ENCODE results near the gene SMAD6. TPM values are rescaled to one million over a fixed set of nuclear protein-coding genes. Genes with fewer than 3 reads are reported as not detected.

SMAD6 gene
- total and polyA plus RNA-seq, 12 donors, result 1.9 to 31.9 (median 7.4) TPM

DNA sequence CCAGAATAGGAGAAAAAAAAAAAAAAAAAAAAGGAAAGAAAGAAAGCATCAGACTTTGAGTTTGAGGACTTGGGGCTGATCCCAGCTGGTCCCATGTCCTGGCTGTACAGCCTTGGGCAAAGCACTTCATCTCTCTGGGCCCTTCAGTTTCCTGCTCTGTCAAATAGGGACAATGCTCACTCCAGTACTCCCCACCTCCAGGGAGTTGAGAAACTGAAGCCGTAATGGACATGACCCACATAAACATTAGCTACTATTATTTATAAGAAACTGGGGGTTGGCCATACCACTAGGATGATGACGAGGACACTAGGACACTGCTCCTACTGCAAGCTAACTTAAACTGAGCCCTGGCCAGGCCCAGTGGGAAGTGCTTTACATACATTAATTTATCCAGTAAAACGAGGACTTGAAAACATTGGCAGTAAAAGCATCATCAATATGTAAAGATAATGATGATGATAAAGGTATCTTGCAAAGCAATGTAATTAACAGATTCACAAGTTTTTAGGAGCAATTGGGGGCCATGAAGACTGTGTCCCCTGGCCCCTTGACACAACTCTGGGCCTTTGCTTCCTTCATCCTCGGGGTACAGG is 22.9 kb upstream of the SMAD6 start:
- Histone ChIP-seq H3K27me3 (no peaks in the 10 kb centered on the region), H3K36me3 (replicated peaks in 1 of 2) (no peaks in the 10 kb centered on the region), H3K4me3 (no peak overlapping the region), H3K4me1 (replicated peaks in 1 of 2) (no peaks in the 10 kb centered on the region), H3K27ac (peak overlapping the region in 1 of 5 donors; percentile 46), H3K9me3 (replicated peaks in 1 of 3) (no peaks in the 10 kb centered on the region)
- intact Hi-C loops (cut with DNase I), result no loop called here
- no peak for DNase-seq
- no peak for TF ChIP-seq POLR2A (IDR thresholded peaks at IDR 0.05)
- TF ChIP-seq CTCF (IDR thresholded peaks at IDR 0.05), result no peak
- WGBS, 4 donors, result 59 to 75% (median 68%) methylated on average over 3 to 4 of the region's 4 CpGs

- Histone ChIP-seq H3K27ac (peak overlapping the region in 1 of 5 donors; percentile 46), H3K36me3 (replicated peaks in 1 of 2) (no peaks in the 10 kb centered on the region), H3K27me3 (no peaks in the 10 kb centered on the region), H3K9me3 (replicated peaks in 1 of 3) (no peaks in the 10 kb centered on the region), H3K4me3 (no peak overlapping the region), H3K4me1 (replicated peaks in 1 of 2) (no peaks in the 10 kb centered on the region)
- no peak for DNase-seq
- TF ChIP-seq CTCF (IDR thresholded peaks at IDR 0.05) (no peak), POLR2A (IDR thresholded peaks at IDR 0.05) (no peak)
- whole genome bisulfite sequencing, 4 donors, result 78 to 81% (median 79%) methylated on average over 9 to 10 of the region's 10 CpGs
- intact Hi-C loops (cut with DNase I), result no loop called here
These were observed 22.4 kb upstream of the SMAD6 start for GRCh38 chr15:66679657-66680108.

GRCh38 chr15:66680502-66680901 is 21.5 kb upstream of the SMAD6 start:
- no peak overlapping the region for H3K4me3 ChIP-seq
- TF ChIP-seq POLR2A (IDR thresholded peaks at IDR 0.05), result no peak
- no peak for TF ChIP-seq CTCF (IDR thresholded peaks at IDR 0.05)
- no peaks in the 10 kb centered on the region for H3K9me3 ChIP-seq (replicated peaks in 1 of 3)
- no peak overlapping the region for H3K27ac ChIP-seq
- no peaks in the 10 kb centered on the region for H3K27me3 ChIP-seq
- intact Hi-C loops (cut with DNase I), result no loop called here
- no peak for DNase-seq
- no peaks in the 10 kb centered on the region for H3K4me1 ChIP-seq (replicated peaks in 1 of 2)
- no peaks in the 10 kb centered on the region for H3K36me3 ChIP-seq (replicated peaks in 1 of 2)

GRCh38 chr15:66681395-66681794 is 20.6 kb upstream of the SMAD6 start:
- no peak for DNase-seq
- no peak overlapping the region for H3K4me3 ChIP-seq
- no peaks in the 10 kb centered on the region for H3K27me3 ChIP-seq
- 89 to 95% (median 92%) methylated on average over 2 of the region's 2 CpGs for WGBS, 4 donors
- no peaks in the 10 kb centered on the region for H3K36me3 ChIP-seq (replicated peaks in 1 of 2)
- intact Hi-C loops (cut with DNase I), result no loop called here
- H3K9me3 ChIP-seq (replicated peaks in 1 of 3), result no peaks in the 10 kb centered on the region
- no peaks in the 10 kb centered on the region for H3K4me1 ChIP-seq (replicated peaks in 1 of 2)
- H3K27ac ChIP-seq, result no peak overlapping the region
- no peak for TF ChIP-seq POLR2A (IDR thresholded peaks at IDR 0.05)
- TF ChIP-seq CTCF (IDR thresholded peaks at IDR 0.05), result no peak
